Measurements from ENCODE around the gene AKAP6.

AKAP6 gene

DNA sequence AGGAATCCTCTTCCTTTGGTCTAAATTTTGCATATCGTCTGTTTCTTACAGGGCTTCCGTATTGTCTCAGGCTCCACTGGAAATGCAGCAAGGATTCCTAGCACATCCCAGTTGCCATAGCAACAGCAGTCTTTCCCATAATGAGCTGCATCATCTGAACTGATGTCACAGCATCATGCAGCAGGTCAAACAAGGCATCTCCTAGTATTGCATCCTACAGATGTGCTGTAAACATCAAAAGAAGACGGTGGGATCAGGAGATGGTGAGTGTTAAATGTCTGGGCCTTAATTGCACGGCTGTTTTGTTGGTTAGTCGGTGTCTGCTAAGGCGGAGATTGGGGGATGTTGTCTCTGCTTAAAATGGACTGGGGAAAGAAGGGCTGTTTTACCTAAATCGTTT, at the start of gene AKAP6:
TSS of gene AKAP6 (plus strand) at position 153 of the 400 bp plus-strand sequence. CDS start 104,196 bp downstream, outside the sequence.
- Histone ChIP-seq H3K9ac (ENCODE audit: low read length) (no peak within 1 kb of the TSS), H3K4me3 (ENCODE audit: low read length) (no peak within 1 kb of the TSS), H3K9me3 (ENCODE audit: control insufficient read depth, low read depth, low read length) (no peaks in the 10 kb centered on the region), H3K4me1 (ENCODE audit: control insufficient read depth, low read depth, low read length) (peaks cover 5% of the 10 kb centered on the region), H3K27ac (ENCODE audit: low read length) (no peak within 1 kb of the TSS), H3K36me3 (ENCODE audit: control insufficient read depth, low read depth, low read length) (no peaks in the 10 kb centered on the region), H3K27me3 (ENCODE audit: control insufficient read depth, insufficient read depth, low read length) (no peaks in the 10 kb centered on the region)

DNA sequence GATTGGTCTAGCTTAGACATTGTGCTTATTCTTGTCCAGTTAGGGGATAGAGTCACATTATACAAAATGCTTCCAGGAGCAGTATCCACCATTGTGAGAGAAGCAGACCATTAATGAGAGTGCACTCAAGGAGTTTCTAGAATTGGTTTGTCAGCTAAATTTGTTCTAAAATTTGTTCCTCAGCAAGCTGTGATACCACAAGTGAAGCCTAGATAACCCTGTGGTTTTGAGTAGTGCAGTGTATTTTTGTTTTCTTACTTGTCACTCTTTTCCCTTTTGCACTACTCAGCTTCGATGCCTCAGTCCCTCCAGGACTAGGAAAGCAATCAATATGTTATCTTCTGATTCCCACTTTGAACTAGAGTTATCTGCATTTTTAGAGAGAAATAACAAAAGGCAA, 42.5 kb upstream of the AKAP6 start:
- Histone ChIP-seq H3K4me3 (ENCODE audit: low read length) (no peak overlapping the region), H3K27me3 (ENCODE audit: control insufficient read depth, insufficient read depth, low read length) (no peaks in the 10 kb centered on the region), H3K27ac (ENCODE audit: low read length) (no peak overlapping the region), H3K9ac (ENCODE audit: low read length) (no peak overlapping the region), H3K4me1 (ENCODE audit: control insufficient read depth, low read depth, low read length) (no peaks in the 10 kb centered on the region), H3K36me3 (ENCODE audit: control insufficient read depth, low read depth, low read length) (no peaks in the 10 kb centered on the region), H3K9me3 (ENCODE audit: control insufficient read depth, low read depth, low read length) (no peaks in the 10 kb centered on the region)

GRCh38 chr14:32296366-32296765, 32.7 kb upstream of the AKAP6 start:
- Histone ChIP-seq H3K36me3 (ENCODE audit: control insufficient read depth, low read depth, low read length) (no peaks in the 10 kb centered on the region), H3K27ac (ENCODE audit: low read length) (no peak overlapping the region), H3K9ac (ENCODE audit: low read length) (no peak overlapping the region), H3K4me3 (ENCODE audit: low read length) (no peak overlapping the region), H3K4me1 (ENCODE audit: control insufficient read depth, low read depth, low read length) (no peaks in the 10 kb centered on the region), H3K27me3 (ENCODE audit: control insufficient read depth, insufficient read depth, low read length) (no peaks in the 10 kb centered on the region), H3K9me3 (ENCODE audit: control insufficient read depth, low read depth, low read length) (no peaks in the 10 kb centered on the region)

GRCh38 chr14:32298346-32298745, 30.8 kb upstream of the AKAP6 start:
- Histone ChIP-seq H3K27ac (ENCODE audit: low read length) (no peak overlapping the region), H3K9me3 (ENCODE audit: control insufficient read depth, low read depth, low read length) (no peaks in the 10 kb centered on the region), H3K4me1 (ENCODE audit: control insufficient read depth, low read depth, low read length) (no peaks in the 10 kb centered on the region), H3K4me3 (ENCODE audit: low read length) (no peak overlapping the region), H3K27me3 (ENCODE audit: control insufficient read depth, insufficient read depth, low read length) (no peaks in the 10 kb centered on the region), H3K36me3 (ENCODE audit: control insufficient read depth, low read depth, low read length) (no peaks in the 10 kb centered on the region), H3K9ac (ENCODE audit: low read length) (no peak overlapping the region)

DNA sequence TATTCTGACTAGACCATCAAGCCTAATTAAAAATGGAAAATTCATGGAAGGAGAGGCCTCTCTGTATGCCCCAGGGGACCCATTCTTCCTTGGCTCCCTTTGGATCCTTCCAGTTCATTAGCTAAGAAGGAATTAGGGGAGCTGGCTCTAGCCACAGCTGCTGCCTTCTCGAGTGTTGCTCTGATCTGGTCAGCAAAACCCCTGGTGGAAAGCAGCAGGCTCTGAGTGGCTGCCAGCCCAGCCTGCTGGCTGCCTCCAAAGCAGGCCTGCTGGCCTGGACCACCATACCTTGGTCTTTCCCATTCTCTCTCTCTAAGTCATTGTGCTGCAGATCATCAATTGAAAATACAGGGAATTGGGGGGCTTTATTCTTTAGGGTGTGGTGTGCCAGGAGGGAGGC, 29.0 kb upstream of the AKAP6 start:
- no peaks in the 10 kb centered on the region for H3K36me3 ChIP-seq (ENCODE audit: control insufficient read depth, low read depth, low read length)
- no peaks in the 10 kb centered on the region for H3K27me3 ChIP-seq (ENCODE audit: control insufficient read depth, insufficient read depth, low read length)
- H3K9me3 ChIP-seq (ENCODE audit: control insufficient read depth, low read depth, low read length) = no peaks in the 10 kb centered on the region
- H3K9ac ChIP-seq (ENCODE audit: low read length) = no peak overlapping the region
- H3K4me1 ChIP-seq (ENCODE audit: control insufficient read depth, low read depth, low read length) = no peaks in the 10 kb centered on the region
- H3K4me3 ChIP-seq (ENCODE audit: low read length) = no peak overlapping the region
- no peak overlapping the region for H3K27ac ChIP-seq (ENCODE audit: low read length)

- H3K4me1 ChIP-seq (ENCODE audit: control insufficient read depth, low read depth, low read length) = no peaks in the 10 kb centered on the region
- no peaks in the 10 kb centered on the region for H3K36me3 ChIP-seq (ENCODE audit: control insufficient read depth, low read depth, low read length)
- no peak overlapping the region for H3K9ac ChIP-seq (ENCODE audit: low read length)
- H3K4me3 ChIP-seq (ENCODE audit: low read length) = no peak overlapping the region
- H3K27me3 ChIP-seq (ENCODE audit: control insufficient read depth, insufficient read depth, low read length) = no peaks in the 10 kb centered on the region
- no peak overlapping the region for H3K27ac ChIP-seq (ENCODE audit: low read length)
- H3K9me3 ChIP-seq (ENCODE audit: control insufficient read depth, low read depth, low read length) = no peaks in the 10 kb centered on the region
Measured at GRCh38 chr14:32303865-32304264, 25.2 kb upstream of the AKAP6 start.

GRCh38 chr14:32304296-32304695, 24.8 kb upstream of the AKAP6 start:
- H3K27me3 ChIP-seq (ENCODE audit: control insufficient read depth, insufficient read depth, low read length) = no peaks in the 10 kb centered on the region

GRCh38 chr14:32306549-32306948, 22.5 kb upstream of the AKAP6 start:
- Histone ChIP-seq H3K4me1 (ENCODE audit: control insufficient read depth, low read depth, low read length) (no peaks in the 10 kb centered on the region), H3K27ac (ENCODE audit: low read length) (no peak overlapping the region), H3K4me3 (ENCODE audit: low read length) (no peak overlapping the region), H3K9me3 (ENCODE audit: control insufficient read depth, low read depth, low read length) (no peaks in the 10 kb centered on the region), H3K36me3 (ENCODE audit: control insufficient read depth, low read depth, low read length) (no peaks in the 10 kb centered on the region), H3K27me3 (ENCODE audit: control insufficient read depth, insufficient read depth, low read length) (no peaks in the 10 kb centered on the region), H3K9ac (ENCODE audit: low read length) (no peak overlapping the region)

More at GRCh38 chr14:32304296-32304695, 24.8 kb upstream of the AKAP6 start:
- Histone ChIP-seq H3K9me3 (ENCODE audit: control insufficient read depth, low read depth, low read length) (no peaks in the 10 kb centered on the region), H3K4me3 (ENCODE audit: low read length) (no peak overlapping the region), H3K4me1 (ENCODE audit: control insufficient read depth, low read depth, low read length) (no peaks in the 10 kb centered on the region), H3K36me3 (ENCODE audit: control insufficient read depth, low read depth, low read length) (no peaks in the 10 kb centered on the region), H3K9ac (ENCODE audit: low read length) (no peak overlapping the region), H3K27ac (ENCODE audit: low read length) (no peak overlapping the region)

DNA sequence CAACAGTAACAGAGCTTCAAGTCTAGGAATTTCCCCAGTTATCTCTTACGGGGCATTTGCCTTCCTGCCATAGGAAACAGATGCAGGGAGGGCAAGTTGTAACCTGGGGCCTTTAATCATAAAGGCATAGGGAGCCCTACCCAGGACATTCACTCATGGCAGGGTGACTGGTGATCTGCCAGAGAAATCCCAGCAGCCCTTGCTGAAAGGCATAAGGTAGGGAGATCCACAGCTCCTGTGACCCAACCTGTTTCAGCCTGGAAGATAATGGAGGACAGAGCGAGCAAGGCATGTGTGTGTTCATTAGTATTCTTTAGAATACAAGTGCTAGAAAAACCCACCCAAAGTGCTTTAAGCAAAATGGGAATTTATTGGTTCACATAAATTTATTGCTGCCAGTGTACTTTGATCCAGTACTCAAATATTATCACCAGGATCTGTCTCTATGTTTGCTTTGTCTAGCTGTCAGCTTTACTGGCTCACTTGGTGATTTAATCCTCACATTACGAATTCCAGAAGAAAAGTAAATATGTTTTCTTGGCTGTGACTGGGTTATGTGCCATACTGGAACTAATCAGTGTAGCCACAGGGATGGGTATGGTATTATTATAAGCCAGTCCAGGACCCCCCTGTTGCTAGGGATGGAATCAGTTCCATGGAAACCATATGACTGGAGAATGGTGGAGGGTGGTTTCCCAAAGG, 21.1 kb upstream of the AKAP6 start:
- Histone ChIP-seq H3K9me3 (ENCODE audit: control insufficient read depth, low read depth, low read length) (no peaks in the 10 kb centered on the region), H3K4me1 (ENCODE audit: control insufficient read depth, low read depth, low read length) (no peaks in the 10 kb centered on the region), H3K9ac (ENCODE audit: low read length) (no peak overlapping the region), H3K27me3 (ENCODE audit: control insufficient read depth, insufficient read depth, low read length) (no peaks in the 10 kb centered on the region), H3K27ac (ENCODE audit: low read length) (no peak overlapping the region), H3K4me3 (ENCODE audit: low read length) (no peak overlapping the region), H3K36me3 (ENCODE audit: control insufficient read depth, low read depth, low read length) (no peaks in the 10 kb centered on the region)

DNA sequence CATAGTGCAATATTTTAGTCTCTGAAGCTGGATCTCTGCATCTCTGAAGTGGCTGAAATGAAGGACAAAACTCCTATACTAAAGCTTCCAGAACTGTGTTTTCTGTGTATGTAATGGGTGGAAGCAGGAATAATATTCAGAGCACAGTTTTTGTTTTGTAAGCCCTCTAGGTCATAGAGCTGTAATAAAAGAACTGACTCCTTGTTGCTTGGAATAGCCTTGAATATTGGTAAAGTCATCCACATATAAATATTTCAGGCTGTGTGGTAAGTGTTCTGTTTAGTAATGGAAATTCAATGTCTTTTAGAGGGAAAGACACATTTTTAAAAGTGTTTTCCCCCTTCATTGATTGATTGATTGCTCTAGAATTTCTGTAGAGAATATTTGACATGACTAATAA, 18.2 kb upstream of the AKAP6 start:
- no peaks in the 10 kb centered on the region for H3K4me1 ChIP-seq (ENCODE audit: control insufficient read depth, low read depth, low read length)
- no peak overlapping the region for H3K9ac ChIP-seq (ENCODE audit: low read length)
- no peaks in the 10 kb centered on the region for H3K9me3 ChIP-seq (ENCODE audit: control insufficient read depth, low read depth, low read length)
- no peaks in the 10 kb centered on the region for H3K27me3 ChIP-seq (ENCODE audit: control insufficient read depth, insufficient read depth, low read length)
- no peaks in the 10 kb centered on the region for H3K36me3 ChIP-seq (ENCODE audit: control insufficient read depth, low read depth, low read length)
- H3K4me3 ChIP-seq (ENCODE audit: low read length) = no peak overlapping the region
- H3K27ac ChIP-seq (ENCODE audit: low read length) = no peak overlapping the region

- Histone ChIP-seq H3K27ac (ENCODE audit: low read length) (no peak overlapping the region), H3K4me1 (ENCODE audit: control insufficient read depth, low read depth, low read length) (no peaks in the 10 kb centered on the region), H3K9me3 (ENCODE audit: control insufficient read depth, low read depth, low read length) (no peaks in the 10 kb centered on the region), H3K4me3 (ENCODE audit: low read length) (no peak overlapping the region), H3K9ac (ENCODE audit: low read length) (no peak overlapping the region), H3K36me3 (ENCODE audit: control insufficient read depth, low read depth, low read length) (no peaks in the 10 kb centered on the region), H3K27me3 (ENCODE audit: control insufficient read depth, insufficient read depth, low read length) (no peaks in the 10 kb centered on the region)
Measured at GRCh38 chr14:32311294-32312009, 17.6 kb upstream of the AKAP6 start.

DNA sequence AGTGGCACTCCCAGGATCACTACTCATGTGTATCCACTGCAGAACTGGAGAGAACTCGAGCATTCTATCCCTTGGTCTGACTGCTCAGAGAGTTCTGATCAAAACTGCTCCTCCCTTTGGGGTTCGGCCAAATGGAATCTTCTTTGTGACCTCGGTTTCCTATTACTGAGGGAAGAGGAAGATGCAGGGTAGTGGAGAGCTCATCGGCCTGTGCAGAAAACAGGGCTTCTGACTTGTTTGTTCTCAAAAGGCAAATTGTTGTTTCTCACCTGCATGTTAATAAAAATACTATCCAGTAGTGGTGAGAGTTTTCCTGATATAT, 17.1 kb upstream of the AKAP6 start:
- no peaks in the 10 kb centered on the region for H3K4me1 ChIP-seq (ENCODE audit: control insufficient read depth, low read depth, low read length)
- H3K4me3 ChIP-seq (ENCODE audit: low read length) = no peak overlapping the region

More for the DNA sequence above, 17.1 kb upstream of the AKAP6 start:
- Histone ChIP-seq H3K9ac (ENCODE audit: low read length) (no peak overlapping the region), H3K27me3 (ENCODE audit: control insufficient read depth, insufficient read depth, low read length) (no peaks in the 10 kb centered on the region), H3K9me3 (ENCODE audit: control insufficient read depth, low read depth, low read length) (no peaks in the 10 kb centered on the region), H3K27ac (ENCODE audit: low read length) (no peak overlapping the region), H3K36me3 (ENCODE audit: control insufficient read depth, low read depth, low read length) (no peaks in the 10 kb centered on the region)

All from iPS-18a (cell line).